Subcutaneous abdominal adipose tissue (tissue), 5 donors: Measurements from ENCODE around the gene NFE2L2.

Experiments used
- H3K27ac ChIP-seq: one replicate; pipeline ENCODE4 v1.7.0; 2013; ENCODE audit warnings: low read depth, mild to moderate bottlenecking, inconsistent platforms, low read length, moderate library complexity
- H3K27me3 ChIP-seq, 5 donors: one replicate each; pipeline ENCODE4 v1.7.0; 2013; ENCODE audit warnings: low read length in 5 of 5, inconsistent platforms in 1 of 5; ENCODE audit not compliant: control insufficient read depth in 5 of 5, insufficient read depth in 4 of 5
- H3K36me3 ChIP-seq, 5 donors: one replicate each; pipeline ENCODE4 v1.7.0; 2013; ENCODE audit warnings: low read length in 5 of 5; ENCODE audit not compliant: control insufficient read depth in 5 of 5, insufficient read depth in 5 of 5
- H3K4me1 ChIP-seq, 5 donors: one replicate each; pipeline ENCODE4 v1.7.0; 2013; ENCODE audit warnings: low read length in 5 of 5, mild to moderate bottlenecking in 3 of 5, moderate library complexity in 1 of 5; ENCODE audit not compliant: control insufficient read depth in 5 of 5, insufficient read depth in 5 of 5
- H3K4me3 ChIP-seq, 5 donors: one replicate each; pipeline ENCODE4 v1.7.0; 2013; ENCODE audit warnings: low read length in 5 of 5, low read depth in 1 of 5
- H3K9ac ChIP-seq, 5 donors: one replicate each; pipeline ENCODE4 v1.7.0; 2013; ENCODE audit warnings: low read length in 5 of 5, mild to moderate bottlenecking in 4 of 5, moderate library complexity in 3 of 5
- H3K9me3 ChIP-seq, 5 donors: one replicate each; pipeline ENCODE4 v1.7.0; 2013; ENCODE audit warnings: low read length in 5 of 5; ENCODE audit not compliant: control insufficient read depth in 5 of 5
- donor health status: healthy.
- donor health status: healthy.
- donor health status: healthy.
- donor health status: healthy.
- donor health status: healthy.

NFE2L2 gene

DNA sequence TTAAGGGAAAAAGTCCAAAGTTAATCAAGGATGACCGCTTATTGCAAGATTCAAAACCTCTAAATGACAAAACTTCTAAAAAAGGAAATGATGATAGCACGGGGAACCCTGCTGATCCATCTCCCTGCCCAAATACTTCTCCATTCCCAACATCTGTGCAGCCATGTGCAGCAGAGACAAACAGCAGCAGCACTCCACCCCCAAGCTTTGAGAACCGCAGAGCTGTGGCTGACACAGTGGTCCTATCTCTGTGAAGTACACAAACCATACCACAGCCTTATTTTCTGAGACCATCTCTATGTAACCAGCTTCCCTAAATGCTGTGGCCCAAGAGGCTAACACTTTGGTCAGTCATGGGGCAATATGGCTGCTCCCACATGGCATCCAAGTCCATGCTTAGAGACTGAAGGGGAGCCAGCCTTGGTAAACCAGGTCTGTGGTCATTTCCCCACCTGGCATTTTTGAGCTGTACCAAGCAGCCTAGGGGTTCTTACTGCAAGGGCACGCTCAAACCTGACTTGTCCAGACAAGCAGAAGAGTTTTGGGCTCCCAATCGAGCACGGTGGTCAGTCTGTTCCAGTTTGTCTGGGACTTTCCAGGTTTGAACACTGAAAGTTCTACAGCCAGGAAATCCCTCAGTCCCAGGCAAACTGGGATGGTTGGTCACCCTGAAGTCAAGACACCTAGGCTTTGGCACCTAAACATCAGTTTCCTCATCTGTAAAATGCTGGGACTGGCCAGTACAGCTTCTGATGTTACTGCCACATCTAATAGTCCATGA is 17.1 kb upstream of the NFE2L2 start:
- Histone ChIP-seq H3K27ac (no peak overlapping the region), H3K4me1 (peaks cover 0 to 16% (median 0%) of the 10 kb centered on the region in 5 donors), H3K36me3 (no peaks in the 10 kb centered on the region), H3K27me3 (no peaks in the 10 kb centered on the region), H3K9ac (no peak overlapping the region), H3K4me3 (no peak overlapping the region), H3K9me3 (no peaks in the 10 kb centered on the region)

DNA sequence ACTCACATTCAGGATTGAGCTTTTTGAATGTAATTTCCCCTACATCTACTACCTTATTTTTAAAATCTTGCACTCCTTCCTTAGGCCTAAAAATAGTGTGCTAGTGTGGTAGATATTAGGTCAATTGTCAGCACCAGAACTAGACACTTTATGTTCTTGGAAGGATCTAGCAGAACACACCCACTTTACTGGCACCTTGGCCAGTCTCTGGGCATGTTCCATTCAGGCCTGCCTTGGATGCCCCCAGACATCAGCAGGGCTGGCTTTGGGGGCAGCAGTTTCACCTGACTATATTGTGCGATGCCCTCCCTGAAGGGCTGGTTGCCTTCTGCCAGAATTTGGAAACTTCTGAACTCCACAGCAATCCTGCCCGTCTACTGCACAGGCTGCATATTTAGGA is 15.3 kb upstream of the NFE2L2 start:
- H3K36me3 ChIP-seq = no peaks in the 10 kb centered on the region
- H3K9ac ChIP-seq = no peak overlapping the region
- no peak overlapping the region for H3K4me3 ChIP-seq
- no peak overlapping the region for H3K27ac ChIP-seq
- H3K4me1 ChIP-seq = peaks cover 0 to 23% (median 5%) of the 10 kb centered on the region in 5 donors
- no peaks in the 10 kb centered on the region for H3K27me3 ChIP-seq
- H3K9me3 ChIP-seq = no peaks in the 10 kb centered on the region

DNA sequence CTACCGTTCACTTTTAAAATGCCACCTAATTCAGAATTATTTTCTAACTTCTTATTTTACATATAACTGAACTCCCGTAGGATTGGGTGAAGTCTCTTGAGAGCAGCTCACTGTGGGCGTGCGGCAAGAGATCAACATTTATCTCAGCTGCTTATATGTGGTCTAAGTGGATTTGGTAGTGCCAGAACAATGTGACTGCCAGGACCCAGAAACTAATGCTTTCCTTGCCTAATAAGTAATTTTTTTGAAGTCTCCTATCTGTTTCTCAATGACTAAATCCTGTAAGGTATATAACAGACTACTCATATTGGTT is 11.2 kb upstream of the NFE2L2 start:
- Histone ChIP-seq H3K9me3 (no peaks in the 10 kb centered on the region), H3K4me3 (no peak overlapping the region), H3K9ac (no peak overlapping the region), H3K4me1 (peaks cover 0 to 21% (median 13%) of the 10 kb centered on the region in 5 donors), H3K27me3 (no peaks in the 10 kb centered on the region), H3K27ac (no peak overlapping the region), H3K36me3 (no peaks in the 10 kb centered on the region)

DNA sequence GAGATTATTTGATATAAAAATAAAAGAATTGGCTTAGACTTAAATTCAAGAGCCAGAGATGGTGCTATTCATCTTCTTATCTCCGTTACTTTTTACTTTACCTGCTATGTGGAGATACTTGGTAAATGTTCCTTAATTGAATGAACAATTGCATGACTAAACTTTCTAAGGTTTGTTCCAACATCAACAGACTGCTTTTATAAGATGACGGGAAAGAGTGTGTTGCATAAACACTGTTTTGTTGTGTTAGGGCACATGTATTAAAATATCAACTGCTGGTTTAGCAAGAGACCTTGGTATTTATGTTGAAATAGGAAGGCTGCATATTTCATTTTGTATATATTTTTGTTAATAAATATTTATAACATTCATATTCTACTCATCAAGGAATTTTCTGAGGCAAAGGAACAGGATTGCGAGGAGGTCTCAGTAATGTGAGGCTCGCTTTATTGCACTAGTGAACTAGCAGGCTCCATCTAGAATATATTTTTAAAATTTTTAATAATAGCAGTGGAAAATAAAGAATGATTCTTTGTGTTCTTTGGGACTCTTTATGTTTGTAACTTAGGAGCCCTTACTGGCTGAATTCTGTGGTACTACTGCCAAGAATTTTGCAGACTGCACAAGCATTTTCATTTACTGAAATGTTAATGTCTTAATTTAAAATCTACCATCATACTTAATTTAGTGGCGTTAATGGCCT is 10.7 kb upstream of the NFE2L2 start:
- no peak overlapping the region for H3K4me3 ChIP-seq
- no peaks in the 10 kb centered on the region for H3K36me3 ChIP-seq
- H3K9ac ChIP-seq = no peak overlapping the region
- no peaks in the 10 kb centered on the region for H3K27me3 ChIP-seq
- no peak overlapping the region for H3K27ac ChIP-seq
- no peaks in the 10 kb centered on the region for H3K9me3 ChIP-seq
- H3K4me1 ChIP-seq = peaks cover 0 to 18% (median 13%) of the 10 kb centered on the region in 5 donors

DNA sequence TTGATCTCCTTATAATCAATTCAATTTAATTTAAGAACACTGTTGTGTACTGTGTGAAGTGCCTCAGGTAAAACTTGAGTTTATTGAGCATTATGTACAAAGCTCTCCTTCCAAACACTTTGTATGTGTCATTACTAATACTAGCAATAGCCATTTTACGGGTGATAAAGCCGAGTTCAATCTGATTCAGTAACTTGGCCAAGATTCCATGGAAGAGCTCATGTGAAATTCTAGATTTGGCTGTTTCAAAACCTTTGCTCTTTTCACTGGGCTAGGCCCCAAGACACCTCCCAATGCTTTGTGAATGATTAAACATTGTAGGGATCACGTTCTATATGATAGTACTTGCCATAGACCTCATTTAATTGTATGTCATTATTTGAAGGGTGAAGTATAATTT is 8.9 kb upstream of the NFE2L2 start:
- H3K9ac ChIP-seq = no peak overlapping the region
- H3K27ac ChIP-seq = peak overlapping the region; percentile 38

DNA sequence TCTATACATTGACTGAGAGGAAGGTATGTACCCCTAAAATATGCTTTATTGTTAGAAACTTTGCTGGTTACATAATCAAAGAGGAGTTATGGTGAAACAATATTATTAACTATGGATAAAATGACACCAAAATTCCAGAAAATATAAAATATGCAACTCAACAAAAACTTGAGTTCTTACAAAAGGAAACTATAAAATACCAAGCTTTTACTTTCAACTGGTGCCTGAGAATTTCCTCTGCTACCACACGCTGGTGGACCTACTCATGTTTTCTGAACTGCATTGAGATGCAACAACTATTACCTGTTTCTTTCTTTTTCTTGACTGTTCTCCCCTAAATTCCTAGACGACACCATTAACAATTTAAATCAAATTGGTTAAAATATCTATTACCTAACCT is 8.2 kb upstream of the NFE2L2 start:
- Histone ChIP-seq H3K36me3 (no peaks in the 10 kb centered on the region), H3K4me3 (no peak overlapping the region), H3K4me1 (peaks cover 0 to 18% (median 13%) of the 10 kb centered on the region in 5 donors), H3K9me3 (no peaks in the 10 kb centered on the region), H3K27me3 (no peaks in the 10 kb centered on the region), H3K9ac (no peak overlapping the region), H3K27ac (no peak overlapping the region)

More for the DNA sequence above, 8.9 kb upstream of the NFE2L2 start:
- Histone ChIP-seq H3K4me1 (peaks cover 0 to 18% (median 13%) of the 10 kb centered on the region in 5 donors), H3K4me3 (no peak overlapping the region), H3K36me3 (no peaks in the 10 kb centered on the region), H3K27me3 (no peaks in the 10 kb centered on the region), H3K9me3 (no peaks in the 10 kb centered on the region)

DNA sequence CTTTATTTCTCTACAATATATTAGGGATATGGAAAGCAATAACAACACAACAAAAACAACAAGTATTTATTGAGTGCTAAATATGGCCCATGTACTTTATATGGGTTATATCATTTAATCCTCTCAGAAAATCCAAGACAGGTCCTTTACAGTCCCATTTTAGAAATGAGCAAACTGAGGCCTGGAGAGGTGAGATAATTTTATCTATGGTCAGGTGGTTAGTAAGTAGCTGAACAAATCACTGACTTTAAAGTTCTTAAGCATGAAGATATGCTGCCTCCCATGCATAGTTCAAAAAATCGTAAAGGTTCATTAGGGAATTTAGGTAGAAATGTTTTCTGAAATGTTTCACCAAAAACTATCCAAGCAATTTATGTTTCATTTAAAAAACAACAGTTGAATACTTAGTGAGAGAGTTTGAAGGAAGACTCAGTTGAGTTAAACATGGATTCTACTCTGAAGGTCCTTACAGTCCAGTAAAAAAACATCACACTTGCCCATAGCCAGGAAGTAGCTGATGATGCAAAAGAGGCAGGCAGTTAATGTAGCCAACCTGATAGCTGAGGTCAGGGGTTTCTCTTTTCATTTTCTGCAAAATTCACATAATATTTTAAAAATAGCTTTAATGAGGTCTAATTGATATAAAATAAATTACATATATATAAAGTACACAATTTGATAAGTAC is 7.6 kb upstream of the NFE2L2 start:
- H3K27me3 ChIP-seq = no peaks in the 10 kb centered on the region
- no peak overlapping the region for H3K27ac ChIP-seq
- H3K9ac ChIP-seq = no peak overlapping the region
- H3K4me3 ChIP-seq = no peak overlapping the region
- H3K9me3 ChIP-seq = no peaks in the 10 kb centered on the region
- peaks cover 0 to 18% (median 13%) of the 10 kb centered on the region in 5 donors for H3K4me1 ChIP-seq
- H3K36me3 ChIP-seq = no peaks in the 10 kb centered on the region

DNA sequence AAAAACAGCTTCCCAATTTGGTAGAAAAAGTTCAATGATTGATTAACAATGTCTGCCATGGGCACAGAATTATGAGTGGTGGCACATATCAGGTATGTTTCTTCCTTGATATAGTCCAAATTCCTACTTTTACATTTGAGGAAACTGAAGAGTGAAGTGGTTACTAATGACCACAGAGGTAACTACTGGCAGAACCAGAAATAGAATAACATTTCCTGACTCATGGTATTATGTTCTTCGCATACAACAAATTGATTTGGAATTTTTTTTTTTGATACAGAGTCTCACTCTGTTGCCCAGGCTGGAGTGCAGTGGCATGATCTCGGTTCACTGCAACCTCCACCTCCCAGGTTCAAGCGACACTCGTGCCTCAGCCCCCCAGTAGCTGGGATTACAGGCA is 6.0 kb upstream of the NFE2L2 start:
- Histone ChIP-seq H3K36me3 (no peaks in the 10 kb centered on the region), H3K4me3 (no peak overlapping the region), H3K9me3 (no peaks in the 10 kb centered on the region), H3K27me3 (no peaks in the 10 kb centered on the region), H3K9ac (no peak overlapping the region), H3K27ac (no peak overlapping the region), H3K4me1 (peaks cover 0 to 27% (median 20%) of the 10 kb centered on the region in 5 donors)

DNA sequence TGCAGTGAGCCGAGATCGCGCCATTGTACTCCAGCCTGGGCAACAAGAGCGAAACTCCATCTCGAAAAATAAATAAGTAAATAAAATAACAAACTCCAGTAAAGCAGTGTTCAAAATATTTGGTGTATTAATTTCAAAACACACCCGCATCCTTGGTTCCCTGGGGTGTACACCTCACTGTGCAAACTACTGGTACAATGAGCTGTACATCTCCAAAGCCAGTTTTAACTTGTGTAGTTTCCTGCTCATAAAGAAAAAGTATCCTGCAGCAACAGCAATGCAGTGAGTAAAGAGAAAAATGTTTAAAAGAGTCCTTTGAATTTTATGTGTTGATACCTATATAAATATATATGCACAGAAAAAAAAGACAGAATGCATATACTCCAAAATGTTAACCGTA is 4.4 kb upstream of the NFE2L2 start:
- no peak overlapping the region for H3K9ac ChIP-seq
- no peaks in the 10 kb centered on the region for H3K36me3 ChIP-seq
- H3K27ac ChIP-seq = no peak overlapping the region
- H3K4me3 ChIP-seq = no peak overlapping the region
- H3K27me3 ChIP-seq = no peaks in the 10 kb centered on the region
- no peaks in the 10 kb centered on the region for H3K9me3 ChIP-seq
- peaks cover 0 to 25% (median 17%) of the 10 kb centered on the region in 5 donors for H3K4me1 ChIP-seq
